Measurements from ENCODE around the gene PRKCD.

DNA sequence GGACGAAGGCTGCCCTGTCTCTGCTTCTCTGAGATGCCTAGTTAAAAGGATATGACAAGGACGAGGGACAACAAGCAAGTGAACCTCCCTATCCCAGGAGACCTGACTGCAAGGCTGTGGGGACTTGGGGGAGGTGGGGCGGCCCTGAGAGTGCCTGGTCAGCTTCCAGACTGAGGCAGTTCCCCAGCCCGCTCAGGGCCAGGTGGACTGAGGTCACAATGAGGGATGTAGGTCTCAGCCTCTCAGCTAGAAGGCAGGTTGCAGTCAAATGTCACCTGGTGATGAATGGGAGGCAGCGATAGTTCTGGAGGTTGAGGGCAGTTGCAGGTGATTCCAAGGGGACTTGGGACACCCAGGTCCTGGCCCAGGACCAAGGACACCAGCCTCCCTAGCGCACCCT, 64.2 kb downstream of the PRKCD start:
- no peak for TF ChIP-seq EZH2phosphoT487 (IDR thresholded peaks at IDR 0.05; ENCODE audit: insufficient read depth, low read depth)
- no peak for TF ChIP-seq EZH2 (IDR thresholded peaks at IDR 0.05; ENCODE audit: insufficient read depth, poor library complexity, severe bottlenecking)

Data from GM23248 (cell line).